Activated CD4-positive, alpha-beta T cell treated with anti-CD3 and anti-CD28 coated beads, Interleukin-10, Interleukin-2, amounts not matched to agents 100 ng/mL and 50 ng/mL, durations not matched to agents 16 hours and 8 hours (primary cell): ENCODE results near the gene CPE.

ENCODE experiments used
- DNase-seq: peaks from one replicate; pipeline ENCODE4 v3.0.0-alpha.2; 2020

Gene CPE

GRCh38 chr4:165367040-165367439 is 11.8 kb upstream of the CPE start:
- DNase-seq: no peak

GRCh38 chr4:165368114-165368513 is 10.7 kb upstream of the CPE start:
- no peak for DNase-seq

- DNase-seq: no peak
Measured at GRCh38 chr4:165368567-165368966, 10.2 kb upstream of the CPE start.

- DNase-seq: no peak
Measured at GRCh38 chr4:165369522-165369921, 9.3 kb upstream of the CPE start.

- DNase-seq: no peak
Measured at GRCh38 chr4:165370530-165370929, 8.3 kb upstream of the CPE start.

GRCh38 chr4:165375465-165375864 is 3.3 kb upstream of the CPE start:
- no peak for DNase-seq

GRCh38 chr4:165378398-165378744 is 437 bp upstream of the CPE start:
- DNase-seq: no peak

GRCh38 chr4:165379678-165380064 is 863 bp downstream of the CPE start:
- no peak for DNase-seq

- no peak for DNase-seq
Measured at GRCh38 chr4:165380805-165381204, 2.0 kb downstream of the CPE start.

GRCh38 chr4:165381821-165382373 is 3.1 kb downstream of the CPE start:
- no peak for DNase-seq

- no peak for DNase-seq
Measured at GRCh38 chr4:165382640-165383039, 3.8 kb downstream of the CPE start.

- DNase-seq: no peak
Measured at GRCh38 chr4:165383591-165384073, 4.8 kb downstream of the CPE start.

GRCh38 chr4:165384186-165384585 is 5.4 kb downstream of the CPE start:
- no peak for DNase-seq

- no peak for DNase-seq
Measured at GRCh38 chr4:165384598-165384997, 5.8 kb downstream of the CPE start.

GRCh38 chr4:165385126-165385525 is 6.3 kb downstream of the CPE start:
- no peak for DNase-seq

GRCh38 chr4:165386328-165386727 is 7.5 kb downstream of the CPE start:
- no peak for DNase-seq

GRCh38 chr4:165388756-165389155 is 9.9 kb downstream of the CPE start:
- no peak for DNase-seq

GRCh38 chr4:165393051-165393450 is 14.2 kb downstream of the CPE start:
- DNase-seq: no peak

- DNase-seq: no peak
Measured at GRCh38 chr4:165393704-165394103, 14.9 kb downstream of the CPE start.

GRCh38 chr4:165394275-165394674 is 15.5 kb downstream of the CPE start:
- DNase-seq: no peak

GRCh38 chr4:165398570-165398969 is 19.8 kb downstream of the CPE start:
- no peak for DNase-seq

- DNase-seq: no peak
Measured at GRCh38 chr4:165402375-165402774, 23.6 kb downstream of the CPE start.

GRCh38 chr4:165403048-165403447 is 24.2 kb downstream of the CPE start:
- no peak for DNase-seq

- no peak for DNase-seq
Measured at GRCh38 chr4:165403637-165404036, 24.8 kb downstream of the CPE start.

GRCh38 chr4:165404080-165404479 is 25.3 kb downstream of the CPE start:
- no peak for DNase-seq

GRCh38 chr4:165404696-165405095 is 25.9 kb downstream of the CPE start:
- no peak for DNase-seq
